ENCODE data around the gene TMEM190.
A peak's percentile ranks its signal among the peaks of the same experiment; 100 is the strongest.

Gene TMEM190

GRCh38 chr19:55384131-55384919 lies 7.7 kb downstream of the TMEM190 start, which contains the start of gene TMEM238:
Gene TMEM238 (minus strand): TSS chr19:55384292. CDS start chr19:55384259, 33 bp downstream.
- H3K4me3 ChIP-seq (ENCODE audit: low read length) = peak within 1 kb of the TSS; percentile 99
- DNase-seq (ENCODE audit: low read depth) = no peak
- TF ChIP-seq, protein P1, sequence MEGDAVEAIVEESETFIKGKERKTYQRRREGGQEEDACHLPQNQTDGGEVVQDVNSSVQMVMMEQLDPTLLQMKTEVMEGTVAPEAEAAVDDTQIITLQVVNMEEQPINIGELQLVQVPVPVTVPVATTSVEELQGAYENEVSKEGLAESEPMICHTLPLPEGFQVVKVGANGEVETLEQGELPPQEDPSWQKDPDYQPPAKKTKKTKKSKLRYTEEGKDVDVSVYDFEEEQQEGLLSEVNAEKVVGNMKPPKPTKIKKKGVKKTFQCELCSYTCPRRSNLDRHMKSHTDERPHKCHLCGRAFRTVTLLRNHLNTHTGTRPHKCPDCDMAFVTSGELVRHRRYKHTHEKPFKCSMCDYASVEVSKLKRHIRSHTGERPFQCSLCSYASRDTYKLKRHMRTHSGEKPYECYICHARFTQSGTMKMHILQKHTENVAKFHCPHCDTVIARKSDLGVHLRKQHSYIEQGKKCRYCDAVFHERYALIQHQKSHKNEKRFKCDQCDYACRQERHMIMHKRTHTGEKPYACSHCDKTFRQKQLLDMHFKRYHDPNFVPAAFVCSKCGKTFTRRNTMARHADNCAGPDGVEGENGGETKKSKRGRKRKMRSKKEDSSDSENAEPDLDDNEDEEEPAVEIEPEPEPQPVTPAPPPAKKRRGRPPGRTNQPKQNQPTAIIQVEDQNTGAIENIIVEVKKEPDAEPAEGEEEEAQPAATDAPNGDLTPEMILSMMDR (IDR thresholded peaks at IDR 0.05; ENCODE audit: insufficient read depth, low read depth, low read length, missing control alignments) = no peak

- DNase-seq (ENCODE audit: low read depth) = peak; percentile 97
- peak overlapping the region; percentile 99 for H3K4me3 ChIP-seq (ENCODE audit: low read length)
- TF ChIP-seq, protein P1 (IDR thresholded peaks at IDR 0.05; ENCODE audit: insufficient read depth, low read depth, low read length, missing control alignments) = no peak
Observed at GRCh38 chr19:55384920-55385723, 8.5 kb downstream of the TMEM190 start.

DNA sequence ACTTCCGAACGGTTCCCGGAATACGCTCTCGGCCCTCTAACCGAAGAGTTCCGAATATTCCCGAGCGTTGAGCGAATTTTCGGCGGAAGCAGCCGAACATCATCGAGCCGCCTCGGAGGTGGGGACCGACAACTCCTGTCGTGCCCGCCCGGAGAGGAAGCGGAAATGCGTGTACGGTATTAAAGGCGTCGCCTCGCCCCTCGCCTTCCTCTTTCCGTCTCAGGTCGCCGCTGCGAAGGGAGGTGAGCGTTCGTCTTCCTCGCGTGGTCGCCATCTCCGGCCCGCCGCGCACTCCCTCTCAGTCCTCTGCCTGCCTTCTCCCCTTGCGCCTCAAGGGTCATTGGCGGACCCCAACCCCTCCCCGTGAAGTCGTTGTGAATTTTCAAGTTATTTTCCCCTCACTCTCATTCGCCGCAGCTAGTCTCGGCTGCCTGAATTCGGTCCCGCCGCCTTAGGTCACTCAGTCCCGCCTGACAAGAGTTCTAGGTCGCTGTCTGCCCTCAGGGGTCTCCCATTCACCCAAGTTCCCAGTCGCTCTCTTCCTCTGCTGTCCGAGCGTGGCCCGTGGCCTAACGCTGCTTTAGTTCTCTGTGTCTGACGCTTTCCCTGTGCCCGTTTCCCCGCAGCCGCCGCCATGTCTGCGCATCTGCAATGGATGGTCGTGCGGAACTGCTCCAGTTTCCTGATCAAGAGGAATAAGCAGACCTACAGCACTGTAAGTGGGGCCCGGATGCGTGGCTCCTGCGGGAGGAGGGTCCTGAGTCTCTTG lies 9.3 kb downstream of the TMEM190 start, which contains the start of gene RPL28:
Gene RPL28 (plus strand): TSS at position 209 of the 769 bp plus-strand sequence. CDS start 426 bp downstream, at position 635.
- TF ChIP-seq, protein P1 (IDR thresholded peaks at IDR 0.05; ENCODE audit: insufficient read depth, low read depth, low read length, missing control alignments) = no peak
- peak within 1 kb of the TSS; percentile 99 for H3K4me3 ChIP-seq (ENCODE audit: low read length)
- peak; percentile 98 for DNase-seq (ENCODE audit: low read depth)

DNA sequence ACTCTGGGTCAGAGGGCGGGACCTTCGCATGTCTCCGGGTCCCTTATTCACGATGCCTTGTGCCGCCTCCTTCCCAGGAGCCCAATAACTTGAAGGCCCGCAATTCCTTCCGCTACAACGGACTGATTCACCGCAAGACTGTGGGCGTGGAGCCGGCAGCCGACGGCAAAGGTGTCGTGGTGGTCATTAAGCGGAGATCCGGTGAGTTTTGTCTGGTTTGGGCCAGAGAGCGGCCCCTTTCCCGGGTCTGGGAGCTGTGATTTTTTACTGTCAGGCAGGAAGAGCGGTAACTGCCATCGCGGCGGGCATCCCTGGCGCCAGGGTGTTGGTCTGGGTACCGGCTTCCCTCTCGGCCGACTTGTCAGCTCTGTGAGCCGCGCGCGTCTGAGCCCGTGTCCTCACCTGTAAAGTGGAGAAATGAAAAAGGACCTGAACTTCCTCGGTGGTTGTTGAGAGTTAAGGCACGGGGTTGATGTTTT lies 9.9 kb downstream of the TMEM190 start:
- DNase-seq (ENCODE audit: low read depth) = peak; percentile 38
- H3K4me3 ChIP-seq (ENCODE audit: low read length) = peak overlapping the region; percentile 99
- TF ChIP-seq, protein P1 (IDR thresholded peaks at IDR 0.05; ENCODE audit: insufficient read depth, low read depth, low read length, missing control alignments) = no peak

- TF ChIP-seq, protein P1 (IDR thresholded peaks at IDR 0.05; ENCODE audit: insufficient read depth, low read depth, low read length, missing control alignments) = no peak
- peak overlapping the region; percentile 99 for H3K4me3 ChIP-seq (ENCODE audit: low read length)
- no peak for DNase-seq (ENCODE audit: low read depth)
Observed at GRCh38 chr19:55387736-55388497, 11.3 kb downstream of the TMEM190 start.

Data from epithelial cell of esophagus (primary cell).